GM13976 (cell line): Measurements from ENCODE around the gene EGLN3.

Experiments used
- DNase-seq: peaks from one replicate; pipeline ENCODE4 v3.0.0; 2012; ENCODE audit warnings: low spot score
- CTCF ChIP-seq: IDR thresholded peaks from 2 replicates; pipeline ENCODE4 v1.5.1; 2012; ENCODE audit warnings: borderline replicate concordance, mild to moderate bottlenecking; ENCODE audit not compliant: insufficient read depth; ENCODE audit errors: extremely low read depth, missing control alignments, control extremely low read depth
- in situ Hi-C: fragments of 300-500 bp; cut with MboI; formaldehyde crosslinking; loops from one replicate; pipeline ENCODE4 v1.12.0; 2022; ENCODE audit warnings: low sequenced_read_pairs, mixed read lengths, inconsistent platforms; ENCODE audit not compliant: unreplicated experiment

The EGLN3 gene

GRCh38 chr14:33950320-33951182 is at the start of gene EGLN3:
Gene EGLN3 (minus strand): TSS chr14:33951074. CDS start chr14:33950752, 322 bp downstream.
- in situ Hi-C loops: no loop called here
- DNase-seq: peak; percentile 86
- TF ChIP-seq CTCF: no peak

GRCh38 chr14:34000396-34000795 is 49.5 kb upstream of the EGLN3 start:
- no peak for TF ChIP-seq CTCF
- no peak for DNase-seq
- in situ Hi-C loops: no loop called here

GRCh38 chr14:33999771-34000291 is 49.0 kb upstream of the EGLN3 start:
- in situ Hi-C loops: no loop called here
- DNase-seq: no peak
- TF ChIP-seq CTCF: no peak

- no peak for TF ChIP-seq CTCF
- DNase-seq: no peak
- in situ Hi-C loops: no loop called here
Measured at GRCh38 chr14:33997611-33998010, 46.7 kb upstream of the EGLN3 start.

GRCh38 chr14:33996462-33996861 is 45.6 kb upstream of the EGLN3 start:
- DNase-seq: no peak
- TF ChIP-seq CTCF: no peak
- in situ Hi-C loops: no loop called here

GRCh38 chr14:33993246-33993645 is 42.4 kb upstream of the EGLN3 start:
- no peak for DNase-seq
- in situ Hi-C loops: no loop called here
- TF ChIP-seq CTCF: no peak
